ENCODE measurements around the gene IFNG. TPM values are rescaled to one million over a fixed set of nuclear protein-coding genes. Genes with fewer than 3 reads are reported as not detected.

IFNG gene
- total and polyA plus RNA-seq, 4 donors: not detected

DNA sequence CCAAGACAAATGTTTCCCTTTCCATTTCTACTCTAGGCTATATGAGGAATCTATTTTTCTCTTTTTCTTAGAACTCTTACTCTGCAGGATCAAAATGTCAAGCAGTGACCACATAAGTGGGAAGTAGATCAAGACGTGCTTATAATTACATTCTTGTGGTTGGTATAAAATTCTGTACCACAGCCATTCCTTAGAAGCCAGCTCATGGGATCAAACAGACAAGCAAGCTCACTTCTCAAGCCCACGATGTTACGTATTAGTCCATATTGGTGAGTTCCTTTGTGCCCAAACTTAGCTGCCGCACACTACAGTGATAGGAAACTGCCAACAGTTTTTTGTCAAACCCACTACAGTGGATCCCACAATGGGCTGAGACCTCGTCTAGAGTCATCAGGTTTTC is 53.4 kb downstream of the IFNG start:
- 93% methylated on average over 4 of the region's 5 CpGs for WGBS (ENCODE audit: insufficient coverage)
- DNase-seq (ENCODE audit: low read depth in 4 of 6, low spot score in 6 of 6): no peak

More for the DNA sequence above, 53.4 kb downstream of the IFNG start:
- Histone ChIP-seq H3K27ac (ENCODE audit: low read depth, low read length) (no peak overlapping the region), H3K4me1 (ENCODE audit: control insufficient read depth, insufficient read depth, low read length) (no peaks in the 10 kb centered on the region), H3K9me3 (ENCODE audit: control insufficient read depth, insufficient read depth, low read length) (no peaks in the 10 kb centered on the region), H3K27me3 (ENCODE audit: control insufficient read depth, insufficient read depth, low read length) (no peaks in the 10 kb centered on the region), H3K4me3 (ENCODE audit: low read depth, low read length) (no peak overlapping the region), H3K36me3 (ENCODE audit: control insufficient read depth, insufficient read depth, low read length) (no peaks in the 10 kb centered on the region)

Other genes starting within 250 kb of the IFNG start
- gene IFNG-AS1, start 170.3 kb downstream of the IFNG start, total RNA-seq: under 1 TPM; 0.10 to 0.22 TPM
- under 1 TPM in 1 of 2 donors, not detected in 1; 0.18 TPM for gene IFNG-AS1, start 170.3 kb downstream of the IFNG start, polyA plus RNA-seq (ENCODE audit: insufficient read length in 2 of 2)
- gene IL26, start 66.1 kb upstream of the IFNG start, total RNA-seq: under 1 TPM in 1 of 2 donors, not detected in 1; 0.11 TPM
- gene IL26, start 66.1 kb upstream of the IFNG start, polyA plus RNA-seq (ENCODE audit: insufficient read length in 2 of 2): not detected
- gene IL22, start 93.9 kb upstream of the IFNG start, total RNA-seq: not detected
- not detected for gene IL22, start 93.9 kb upstream of the IFNG start, polyA plus RNA-seq (ENCODE audit: insufficient read length in 2 of 2)
- 10 to 100 TPM; 33.0 to 36.3 TPM for gene MDM1, start 172.6 kb upstream of the IFNG start, total RNA-seq
- gene MDM1, start 172.6 kb upstream of the IFNG start, polyA plus RNA-seq (ENCODE audit: insufficient read length in 2 of 2): 10 to 100 TPM; 23.1 to 36.1 TPM